NT2/D1 (cell line): ENCODE measurements around the gene FAM107B.
"Not testable (repeated sequence)": the region's sequence is repeated elsewhere in the genome, so short reads cannot be mapped to it uniquely, and the experiment has no call there.

ENCODE experiments used
- DNase-seq: peaks from one replicate; pipeline ENCODE4 v3.0.0-alpha.2; 2011; ENCODE audit warnings: low read depth, low spot score
- H3K27me3 ChIP-seq: 2 replicates; pipeline ENCODE4 v1.6.0; 2011; ENCODE audit warnings: mild to moderate bottlenecking; ENCODE audit not compliant: insufficient read length, insufficient read depth
- H3K36me3 ChIP-seq: 2 replicates; pipeline ENCODE4 v1.6.1; 2011; ENCODE audit warnings: mild to moderate bottlenecking, low read length, mixed read lengths; ENCODE audit not compliant: insufficient read depth, insufficient read length
- H3K4me1 ChIP-seq: 2 replicates; pipeline ENCODE4 v1.5.1; 2011; ENCODE audit not compliant: insufficient read depth, insufficient read length
- H3K4me3 ChIP-seq: 2 replicates; pipeline ENCODE4 v1.5.1; 2011; ENCODE audit warnings: low read depth; ENCODE audit not compliant: insufficient read length
- H3K9ac ChIP-seq: 2 replicates; pipeline ENCODE4 v1.6.0; 2011; ENCODE audit warnings: low read depth; ENCODE audit not compliant: insufficient read length
- H3K9me3 ChIP-seq: 2 replicates; pipeline ENCODE4 v1.5.1; 2011; ENCODE audit warnings: mild to moderate bottlenecking, low read length; ENCODE audit not compliant: insufficient read depth
- SUZ12 ChIP-seq: IDR thresholded peaks from 2 replicates; pipeline ENCODE4 v1.6.1; 2011; ENCODE audit not compliant: insufficient read length, insufficient read depth; ENCODE audit errors: extremely low read depth
- YY1 ChIP-seq: IDR thresholded peaks from 2 replicates; pipeline ENCODE4 v1.6.1; 2011; ENCODE audit not compliant: insufficient read length, insufficient read depth
- ZNF274 ChIP-seq: IDR thresholded peaks from 2 replicates; pipeline ENCODE4 v1.6.1; 2011; ENCODE audit warnings: mild to moderate bottlenecking, low read depth, low read length

Gene FAM107B

DNA sequence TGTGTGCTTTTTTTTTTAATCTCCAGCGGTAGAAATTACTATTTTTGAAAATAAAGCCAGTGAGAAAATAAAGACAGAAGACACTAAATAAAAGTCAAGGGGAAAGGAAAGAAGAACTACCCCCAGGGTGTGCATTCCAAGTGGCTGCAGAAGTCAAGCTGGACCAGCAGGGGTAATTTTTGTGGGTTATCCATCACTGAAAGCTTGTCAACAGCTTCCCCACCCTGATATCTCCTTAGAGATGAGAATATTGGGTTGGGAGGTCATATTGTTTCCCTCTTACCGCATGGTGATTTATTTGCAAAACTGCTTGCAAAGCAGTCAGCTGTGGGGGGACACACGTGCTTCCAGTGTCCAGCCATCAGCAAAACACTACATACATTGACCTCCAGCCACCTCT, 46.4 kb downstream of the FAM107B start:
- H3K9me3 ChIP-seq: no peaks in the 10 kb centered on the region; the same call in 1 of the 2 replicates
- no peaks in the 10 kb centered on the region for H3K27me3 ChIP-seq
- H3K9ac ChIP-seq: no peak overlapping the region
- H3K4me1 ChIP-seq: no peaks in the 10 kb centered on the region
- DNase-seq: no peak
- TF ChIP-seq ZNF274 (no peak), SUZ12 (no peak), YY1 (no peak)
- H3K4me3 ChIP-seq: no peak overlapping the region
- H3K36me3 ChIP-seq: no peaks in the 10 kb centered on the region

DNA sequence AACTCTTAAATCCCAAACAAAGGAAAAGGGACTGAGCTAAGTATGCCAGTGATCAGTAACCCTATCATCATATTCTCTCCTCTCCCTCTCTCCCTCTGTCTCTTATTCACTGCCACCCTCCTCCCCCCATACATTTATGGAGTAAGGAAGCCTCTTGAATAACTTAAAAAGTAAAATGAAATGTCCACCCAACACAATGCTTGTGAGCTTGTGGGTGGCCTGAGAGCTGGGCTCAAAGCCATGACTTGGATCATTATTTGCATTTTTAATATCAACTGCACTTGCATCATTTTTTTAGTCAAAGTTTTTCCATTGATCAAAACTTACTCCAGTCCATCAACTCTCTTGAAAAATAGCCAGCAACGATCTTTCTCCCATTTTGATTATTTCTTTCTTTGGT, 46.8 kb downstream of the FAM107B start:
- TF ChIP-seq ZNF274 (no peak), SUZ12 (no peak), YY1 (no peak)
- Histone ChIP-seq H3K4me3 (no peak overlapping the region), H3K27me3 (no peaks in the 10 kb centered on the region), H3K9ac (no peak overlapping the region), H3K36me3 (no peaks in the 10 kb centered on the region), H3K9me3 (no peaks in the 10 kb centered on the region; the same call in 1 of the 2 replicates), H3K4me1 (no peaks in the 10 kb centered on the region)
- DNase-seq: no peak

GRCh38 chr10:14727465-14727864, 47.2 kb downstream of the FAM107B start:
- no peak for DNase-seq
- Histone ChIP-seq H3K9ac (no peak overlapping the region), H3K36me3 (no peaks in the 10 kb centered on the region), H3K27me3 (no peaks in the 10 kb centered on the region), H3K4me1 (no peaks in the 10 kb centered on the region), H3K9me3 (no peaks in the 10 kb centered on the region; the same call in 1 of the 2 replicates), H3K4me3 (no peak overlapping the region)
- TF ChIP-seq YY1 (no peak), ZNF274 (no peak), SUZ12 (no peak)

DNA sequence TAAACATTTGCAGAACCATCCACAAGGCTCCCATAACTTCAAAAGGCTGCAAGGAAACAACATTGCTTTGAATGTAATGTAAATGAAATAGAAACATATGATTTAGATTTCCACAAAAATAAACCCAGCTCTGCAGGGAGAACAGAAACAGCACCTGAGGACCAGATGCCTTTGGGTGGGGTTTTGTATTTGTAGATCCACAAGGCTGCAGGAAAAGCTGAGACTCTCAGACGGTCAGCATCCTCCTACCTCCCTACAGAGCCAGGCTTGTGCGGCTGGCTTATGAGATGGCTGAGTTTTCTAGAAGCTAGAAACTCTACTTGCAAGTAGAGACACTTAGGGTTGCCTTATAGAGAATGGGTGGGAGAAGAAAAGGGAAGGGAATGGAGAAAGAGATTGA, 49.8 kb downstream of the FAM107B start:
- Histone ChIP-seq H3K9me3 (peaks cover 5% of the 10 kb centered on the region; the same call in 1 of the 2 replicates), H3K27me3 (no peaks in the 10 kb centered on the region), H3K4me1 (no peaks in the 10 kb centered on the region), H3K36me3 (no peaks in the 10 kb centered on the region), H3K4me3 (no peak overlapping the region), H3K9ac (no peak overlapping the region)
- DNase-seq: no peak
- no peak for TF ChIP-seq ZNF274
- TF ChIP-seq YY1: no peak
- TF ChIP-seq SUZ12: no peak

GRCh38 chr10:14723052-14723689, 51.5 kb downstream of the FAM107B start:
- no peak for TF ChIP-seq YY1
- TF ChIP-seq SUZ12: no peak
- no peak for TF ChIP-seq ZNF274
- Histone ChIP-seq H3K9ac (no peak overlapping the region), H3K4me1 (no peaks in the 10 kb centered on the region)

DNA sequence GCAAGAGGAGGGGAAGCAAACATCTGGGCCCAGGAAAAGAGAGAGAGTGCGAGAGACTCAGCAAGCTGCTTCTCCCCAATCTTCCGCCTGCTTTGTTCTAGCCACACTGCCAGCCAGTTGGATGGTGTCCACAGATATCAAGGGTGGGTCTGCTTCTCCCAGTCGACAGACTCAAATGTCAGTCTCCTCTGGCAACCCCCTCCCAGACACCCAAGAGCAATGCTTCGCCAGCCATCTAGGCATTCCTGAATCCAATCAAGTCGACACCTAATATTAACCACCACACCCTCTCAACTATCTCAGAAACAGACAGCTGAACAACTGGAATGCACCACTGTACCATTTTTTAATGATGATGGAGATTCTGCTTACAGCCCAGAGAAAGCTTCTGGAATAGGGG, 57.1 kb downstream of the FAM107B start:
- H3K27me3 ChIP-seq: no peaks in the 10 kb centered on the region
- H3K4me1 ChIP-seq: no peaks in the 10 kb centered on the region
- TF ChIP-seq SUZ12: no peak
- no peak for TF ChIP-seq ZNF274
- no peak for TF ChIP-seq YY1
- no peaks in the 10 kb centered on the region for H3K36me3 ChIP-seq
- no peak for DNase-seq
- H3K9ac ChIP-seq: no peak overlapping the region
- H3K9me3 ChIP-seq: peaks cover 5% of the 10 kb centered on the region; the same call in 1 of the 2 replicates
- no peak overlapping the region for H3K4me3 ChIP-seq

More at GRCh38 chr10:14723052-14723689, 51.5 kb downstream of the FAM107B start:
- H3K4me3 ChIP-seq: no peak overlapping the region
- H3K9me3 ChIP-seq: peaks cover 5% of the 10 kb centered on the region; the same call in 1 of the 2 replicates
- no peaks in the 10 kb centered on the region for H3K27me3 ChIP-seq
- DNase-seq: no peak
- no peaks in the 10 kb centered on the region for H3K36me3 ChIP-seq

DNA sequence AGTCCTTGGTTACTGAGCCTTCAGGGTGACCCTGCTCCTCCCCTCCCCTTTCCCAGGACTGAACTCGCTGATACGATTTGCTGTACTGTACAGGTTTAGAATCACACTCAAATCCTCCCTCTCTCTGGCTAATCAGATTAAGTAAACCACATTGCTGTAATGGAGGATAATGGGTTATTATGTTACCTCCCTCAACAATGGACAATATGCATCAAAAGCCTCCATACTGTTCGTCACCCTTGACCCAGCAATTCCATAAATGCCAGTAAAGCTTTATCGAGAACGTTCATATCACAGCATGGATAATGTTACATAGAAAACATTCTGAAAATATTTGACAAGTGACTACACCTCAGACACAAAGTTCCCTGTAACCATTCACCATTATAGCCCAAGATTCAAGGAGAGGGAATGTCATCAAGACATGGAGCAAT, 61.7 kb downstream of the FAM107B start:
- Histone ChIP-seq H3K27me3 (no peaks in the 10 kb centered on the region), H3K9ac (no peak overlapping the region)
- no peak for DNase-seq

DNA sequence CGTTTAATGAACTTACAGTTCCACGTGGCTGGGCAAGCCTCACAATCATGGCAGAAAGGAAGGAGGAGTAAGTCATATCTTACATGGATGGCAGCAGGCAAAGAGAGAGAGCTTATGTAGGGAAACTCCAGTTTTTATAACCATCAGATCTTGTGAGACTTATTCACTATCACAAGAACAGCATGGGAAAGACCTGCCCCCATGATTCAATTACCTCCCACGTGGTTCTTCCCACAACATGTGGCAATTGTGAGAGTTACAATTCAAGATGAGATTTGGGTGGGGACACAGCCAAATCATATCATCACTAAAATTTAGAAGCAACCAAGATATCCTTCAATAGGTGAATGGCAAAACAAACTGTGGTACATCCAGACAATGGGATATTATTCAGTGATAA, 65.4 kb downstream of the FAM107B start:
- not testable (repeated sequence) for DNase-seq, H3K36me3 ChIP-seq, H3K27me3 ChIP-seq, H3K9ac ChIP-seq, H3K9me3 ChIP-seq, H3K4me1 ChIP-seq, H3K4me3 ChIP-seq

More for the DNA sequence above, 61.7 kb downstream of the FAM107B start:
- no peaks in the 10 kb centered on the region for H3K36me3 ChIP-seq
- H3K9me3 ChIP-seq: no peaks in the 10 kb centered on the region; the same call in 1 of the 2 replicates
- TF ChIP-seq YY1 (no peak), ZNF274 (no peak), SUZ12 (no peak)
- H3K4me3 ChIP-seq: no peak overlapping the region
- H3K4me1 ChIP-seq: no peaks in the 10 kb centered on the region
